A673 (cell line): ENCODE measurements around the gene THBS3.

Experiments used
- EZH2 ChIP-seq: fragments of 200-600 bp; sonication (generic); IDR thresholded peaks from 2 replicates; pipeline ENCODE4 v1.6.1; 2017; ENCODE audit warnings: borderline replicate concordance, low read depth, mild to moderate bottlenecking, mixed read lengths, antibody characterized with exemption, low read length; ENCODE audit not compliant: poor library complexity, severe bottlenecking
- TF ChIP-seq, protein P1 (sequence below): fragments of 300-800, 200-600 bp; sonication (generic); conservative IDR thresholded peaks from 2 replicates; pipeline ENCODE4 v1.5.1; 2017; ENCODE audit warnings: low read depth, mild to moderate bottlenecking, antibody characterized with exemption, low read length, moderate library complexity, mixed read lengths

- TF ChIP-seq EZH2, result no peak
- TF ChIP-seq, protein P1, sequence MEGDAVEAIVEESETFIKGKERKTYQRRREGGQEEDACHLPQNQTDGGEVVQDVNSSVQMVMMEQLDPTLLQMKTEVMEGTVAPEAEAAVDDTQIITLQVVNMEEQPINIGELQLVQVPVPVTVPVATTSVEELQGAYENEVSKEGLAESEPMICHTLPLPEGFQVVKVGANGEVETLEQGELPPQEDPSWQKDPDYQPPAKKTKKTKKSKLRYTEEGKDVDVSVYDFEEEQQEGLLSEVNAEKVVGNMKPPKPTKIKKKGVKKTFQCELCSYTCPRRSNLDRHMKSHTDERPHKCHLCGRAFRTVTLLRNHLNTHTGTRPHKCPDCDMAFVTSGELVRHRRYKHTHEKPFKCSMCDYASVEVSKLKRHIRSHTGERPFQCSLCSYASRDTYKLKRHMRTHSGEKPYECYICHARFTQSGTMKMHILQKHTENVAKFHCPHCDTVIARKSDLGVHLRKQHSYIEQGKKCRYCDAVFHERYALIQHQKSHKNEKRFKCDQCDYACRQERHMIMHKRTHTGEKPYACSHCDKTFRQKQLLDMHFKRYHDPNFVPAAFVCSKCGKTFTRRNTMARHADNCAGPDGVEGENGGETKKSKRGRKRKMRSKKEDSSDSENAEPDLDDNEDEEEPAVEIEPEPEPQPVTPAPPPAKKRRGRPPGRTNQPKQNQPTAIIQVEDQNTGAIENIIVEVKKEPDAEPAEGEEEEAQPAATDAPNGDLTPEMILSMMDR, result no peak
Measured at GRCh38 chr1:155184835-155185782, 22.6 kb downstream of the THBS3 start.
